Suprapubic skin (tissue), 4 donors: ENCODE results near the gene KIF20B. TPM values are rescaled to one million over a fixed set of nuclear protein-coding genes. Genes with fewer than 3 reads are reported as not detected.

Experiments
- DNase-seq, 2 donors: peaks; one replicate each; pipeline ENCODE4 v3.0.0-alpha.2; 2019; ENCODE audit warnings: low spot score in 2 of 2
- H3K27ac ChIP-seq: fragments of 200-600 bp; sonication (generic); one replicate; pipeline ENCODE4 v1.5.1; 2019
- H3K27me3 ChIP-seq: fragments of 200-600 bp; sonication (generic); one replicate; pipeline ENCODE4 v1.5.1; 2019
- H3K36me3 ChIP-seq: fragments of 200-600 bp; sonication (generic); one replicate; pipeline ENCODE4 v1.5.1; 2019
- H3K4me1 ChIP-seq: fragments of 200-600 bp; sonication (generic); one replicate; pipeline ENCODE4 v1.5.1; 2019
- H3K4me3 ChIP-seq: fragments of 200-600 bp; sonication (generic); one replicate; pipeline ENCODE4 v1.5.1; 2019; ENCODE audit warnings: mild to moderate bottlenecking
- H3K9me3 ChIP-seq: fragments of 200-600 bp; sonication (generic); one replicate; pipeline ENCODE4 v1.5.1; 2019
- CTCF ChIP-seq, 2 donors: fragments of 200-600 bp in 1 of 2; fragments of 450-650 bp in 1 of 2; sonication (generic) in 1 of 2; IDR thresholded peaks; one replicate each; pipeline ENCODE4 v1.5.1; 2016 to 2019; ENCODE audit warnings: antibody characterized with exemption in 2 of 2, mild to moderate bottlenecking in 1 of 2, moderate library complexity in 1 of 2
- EP300 ChIP-seq: sonication (generic); formaldehyde crosslinking; IDR thresholded peaks from one replicate; pipeline ENCODE4 v1.6.1; 2017; ENCODE audit warnings: antibody characterized with exemption
- POLR2A ChIP-seq, 2 donors: fragments of 450-650 bp; IDR thresholded peaks; one replicate each; pipeline ENCODE4 v1.6.1; 2017; ENCODE audit warnings: antibody characterized with exemption in 2 of 2, mild to moderate bottlenecking in 2 of 2, moderate library complexity in 2 of 2
- POLR2AphosphoS5 ChIP-seq, 3 donors: sonication (generic); formaldehyde crosslinking; IDR thresholded peaks; one replicate each; pipeline ENCODE4 v1.6.1; 2017; ENCODE audit warnings: antibody characterized with exemption in 3 of 3
- WGBS: methylation state at CpG from one replicate; pipeline ENCODE4 v1.1.5; 2018; 5-methylcytosine and 5-hydroxymethylcytosine counted together
- total RNA-seq, 4 donors: library from RNA; depleted of rRNA; stranded (reverse); fragments of >200 nt; gene quantifications; one replicate each; pipeline ENCODE4 v1.1.0, GENCODE V29; 2016

Gene KIF20B, protein sequence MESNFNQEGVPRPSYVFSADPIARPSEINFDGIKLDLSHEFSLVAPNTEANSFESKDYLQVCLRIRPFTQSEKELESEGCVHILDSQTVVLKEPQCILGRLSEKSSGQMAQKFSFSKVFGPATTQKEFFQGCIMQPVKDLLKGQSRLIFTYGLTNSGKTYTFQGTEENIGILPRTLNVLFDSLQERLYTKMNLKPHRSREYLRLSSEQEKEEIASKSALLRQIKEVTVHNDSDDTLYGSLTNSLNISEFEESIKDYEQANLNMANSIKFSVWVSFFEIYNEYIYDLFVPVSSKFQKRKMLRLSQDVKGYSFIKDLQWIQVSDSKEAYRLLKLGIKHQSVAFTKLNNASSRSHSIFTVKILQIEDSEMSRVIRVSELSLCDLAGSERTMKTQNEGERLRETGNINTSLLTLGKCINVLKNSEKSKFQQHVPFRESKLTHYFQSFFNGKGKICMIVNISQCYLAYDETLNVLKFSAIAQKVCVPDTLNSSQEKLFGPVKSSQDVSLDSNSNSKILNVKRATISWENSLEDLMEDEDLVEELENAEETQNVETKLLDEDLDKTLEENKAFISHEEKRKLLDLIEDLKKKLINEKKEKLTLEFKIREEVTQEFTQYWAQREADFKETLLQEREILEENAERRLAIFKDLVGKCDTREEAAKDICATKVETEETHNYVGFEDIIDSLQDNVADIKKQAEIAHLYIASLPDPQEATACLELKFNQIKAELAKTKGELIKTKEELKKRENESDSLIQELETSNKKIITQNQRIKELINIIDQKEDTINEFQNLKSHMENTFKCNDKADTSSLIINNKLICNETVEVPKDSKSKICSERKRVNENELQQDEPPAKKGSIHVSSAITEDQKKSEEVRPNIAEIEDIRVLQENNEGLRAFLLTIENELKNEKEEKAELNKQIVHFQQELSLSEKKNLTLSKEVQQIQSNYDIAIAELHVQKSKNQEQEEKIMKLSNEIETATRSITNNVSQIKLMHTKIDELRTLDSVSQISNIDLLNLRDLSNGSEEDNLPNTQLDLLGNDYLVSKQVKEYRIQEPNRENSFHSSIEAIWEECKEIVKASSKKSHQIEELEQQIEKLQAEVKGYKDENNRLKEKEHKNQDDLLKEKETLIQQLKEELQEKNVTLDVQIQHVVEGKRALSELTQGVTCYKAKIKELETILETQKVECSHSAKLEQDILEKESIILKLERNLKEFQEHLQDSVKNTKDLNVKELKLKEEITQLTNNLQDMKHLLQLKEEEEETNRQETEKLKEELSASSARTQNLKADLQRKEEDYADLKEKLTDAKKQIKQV (N-terminal part only)
- total RNA-seq, result 1 to 10 TPM; 5.1 to 7.6 (median 6.3) TPM

DNA sequence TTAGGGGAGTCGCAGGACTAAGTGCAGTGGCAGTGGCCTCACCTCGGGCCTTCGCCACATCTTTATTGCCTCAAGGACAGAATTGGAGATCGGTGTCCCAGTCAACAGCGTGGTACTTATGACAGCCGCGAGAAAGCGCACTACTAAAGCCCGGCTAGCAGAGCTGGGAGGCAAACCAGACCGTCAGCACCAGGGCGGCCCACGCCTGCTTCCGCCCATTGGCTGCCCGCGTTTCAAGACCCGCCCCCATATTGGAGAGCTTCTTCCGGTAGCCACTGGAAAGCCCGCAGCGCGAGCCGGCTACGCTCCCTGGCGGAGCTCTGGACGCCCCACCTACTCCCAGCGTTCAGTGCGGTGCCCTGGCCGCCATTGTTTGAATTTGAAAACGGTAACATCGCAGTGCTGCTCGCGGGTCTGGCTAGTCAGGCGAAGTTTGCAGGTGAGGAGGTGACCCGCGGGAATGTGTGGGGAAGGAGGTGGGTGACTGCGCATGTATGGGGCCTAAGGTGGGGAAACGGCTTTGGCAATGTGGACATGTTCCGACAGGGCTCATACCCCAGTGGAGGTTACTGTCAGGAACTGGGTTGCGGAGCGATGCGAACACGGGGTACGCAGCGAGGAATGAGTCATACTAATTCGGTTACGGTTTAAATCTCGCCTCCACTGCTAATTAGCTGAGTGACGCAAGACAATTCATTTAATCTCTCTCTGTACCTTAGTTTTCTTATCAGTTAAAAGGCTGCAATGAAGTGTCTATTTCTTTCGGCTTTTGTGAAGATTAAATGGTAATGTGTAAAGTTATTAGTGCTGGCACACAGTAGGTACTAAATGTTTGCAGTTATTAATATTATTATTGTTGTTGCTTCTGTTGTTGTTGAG lies at the start of gene KIF20B:
KIF20B (plus strand) TSS at position 349 of the 879 bp plus-strand sequence. CDS start 3,705 bp downstream, outside the sequence.
- DNase-seq, result peak; percentile 95 to 96
- Histone ChIP-seq H3K27me3 (no peaks in the 10 kb centered on the region), H3K9me3 (no peaks in the 10 kb centered on the region), H3K4me1 (peaks cover 23% of the 10 kb centered on the region), H3K27ac (peak within 1 kb of the TSS; percentile 81), H3K36me3 (no peaks in the 10 kb centered on the region), H3K4me3 (peak within 1 kb of the TSS; percentile 66)
- 1% methylated on average over 29 of the region's 48 CpGs for WGBS
- TF ChIP-seq EP300 (no peak), POLR2AphosphoS5 (IDR thresholded peaks at IDR 0.05) (no peak), CTCF (IDR thresholded peaks at IDR 0.05) (peak in 1 of 2 donors; percentile 53), POLR2A (IDR thresholded peaks at IDR 0.05) (peak in 1 of 2 donors; percentile 25)

- DNase-seq, result no peak
- H3K4me1 ChIP-seq, result no peaks in the 10 kb centered on the region
- H3K4me3 ChIP-seq, result no peak overlapping the region
- H3K27me3 ChIP-seq, result no peaks in the 10 kb centered on the region
- no peaks in the 10 kb centered on the region for H3K36me3 ChIP-seq
- 75% methylated on average over 3 of the region's 3 CpGs for WGBS
- no peak for TF ChIP-seq POLR2A (IDR thresholded peaks at IDR 0.05)
- TF ChIP-seq CTCF (IDR thresholded peaks at IDR 0.05), result no peak
- no peak for TF ChIP-seq EP300
- TF ChIP-seq POLR2AphosphoS5 (IDR thresholded peaks at IDR 0.05), result no peak
- H3K27ac ChIP-seq, result no peak overlapping the region
- H3K9me3 ChIP-seq, result no peaks in the 10 kb centered on the region
These were observed 49.3 kb upstream of the KIF20B start for GRCh38 chr10:89651916-89652573.

- no peak for DNase-seq
- no peaks in the 10 kb centered on the region for H3K9me3 ChIP-seq
- H3K4me3 ChIP-seq, result no peak overlapping the region
- 81% methylated on average over 3 of the region's 3 CpGs for WGBS
- no peaks in the 10 kb centered on the region for H3K36me3 ChIP-seq
- no peak for TF ChIP-seq POLR2A (IDR thresholded peaks at IDR 0.05)
- no peak for TF ChIP-seq EP300
- no peak for TF ChIP-seq POLR2AphosphoS5 (IDR thresholded peaks at IDR 0.05)
- no peak for TF ChIP-seq CTCF (IDR thresholded peaks at IDR 0.05)
- H3K27me3 ChIP-seq, result no peaks in the 10 kb centered on the region
- no peak overlapping the region for H3K27ac ChIP-seq
- no peaks in the 10 kb centered on the region for H3K4me1 ChIP-seq
These were observed 48.5 kb upstream of the KIF20B start for GRCh38 chr10:89652806-89653370.

DNA sequence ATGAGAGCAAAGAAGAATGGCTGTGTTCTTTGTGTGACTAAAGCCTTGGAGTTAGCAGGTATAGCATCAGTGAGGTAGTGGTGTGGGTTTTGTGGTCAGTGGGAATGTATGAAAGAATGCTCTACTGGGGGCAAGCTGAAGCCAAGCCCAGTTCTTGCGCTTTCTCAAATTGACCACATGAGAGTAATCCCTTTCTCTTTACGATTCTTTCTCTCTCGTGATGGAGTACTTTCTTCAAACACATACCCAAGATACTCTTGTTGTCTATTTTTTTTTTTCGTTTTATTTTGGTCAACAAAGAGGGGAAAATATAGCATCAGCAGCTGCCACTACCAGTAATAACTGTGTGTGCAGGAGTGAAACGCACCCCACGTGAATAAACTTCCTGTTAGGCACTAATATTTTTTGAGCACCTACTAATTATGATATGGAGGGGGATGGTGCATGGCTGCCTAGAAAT lies 48.0 kb upstream of the KIF20B start:
- Histone ChIP-seq H3K4me3 (no peak overlapping the region), H3K9me3 (no peaks in the 10 kb centered on the region), H3K27me3 (no peaks in the 10 kb centered on the region), H3K36me3 (no peaks in the 10 kb centered on the region), H3K4me1 (no peaks in the 10 kb centered on the region), H3K27ac (no peak overlapping the region)
- 72% methylated on average over 6 of the region's 6 CpGs for WGBS
- TF ChIP-seq POLR2A (IDR thresholded peaks at IDR 0.05), result no peak
- no peak for TF ChIP-seq EP300
- no peak for TF ChIP-seq POLR2AphosphoS5 (IDR thresholded peaks at IDR 0.05)
- TF ChIP-seq CTCF (IDR thresholded peaks at IDR 0.05), result no peak
- DNase-seq, result no peak
